ENCODE measurements around the gene MAGEA9. TPM values are rescaled to one million over a fixed set of nuclear protein-coding genes. Genes with fewer than 3 reads are reported as not detected.
"Not testable (repeated sequence)": the region's sequence is repeated elsewhere in the genome, so short reads cannot be mapped to it uniquely, and the experiment has no call there.

The MAGEA9 gene
- total RNA-seq, 1 experiment from 2014 or later, result not detected

GRCh38 chrX:149759824-149760223 lies 21.9 kb upstream of the MAGEA9 start:
- no TSS peak for BruUV-seq (replicated peaks)
- H3K36me3 Mint-ChIP-seq (ENCODE audit: insufficient read depth, unreplicated experiment), result no peaks in the 10 kb centered on the region

GRCh38 chrX:149760965-149761364 lies 20.8 kb upstream of the MAGEA9 start:
- TF ChIP-seq CTCF (IDR thresholded peaks at IDR 0.05; ENCODE audit: unreplicated experiment), result no peak
- Mint-ChIP-seq H3K4me1 (ENCODE audit: low read depth, unreplicated experiment) (no peaks in the 10 kb centered on the region), H3K36me3 (ENCODE audit: insufficient read depth, unreplicated experiment) (no peaks in the 10 kb centered on the region), H3K9me3 (ENCODE audit: low read depth, unreplicated experiment) (no peaks in the 10 kb centered on the region), H3K27me3 (ENCODE audit: unreplicated experiment) (peaks cover 24% of the 10 kb centered on the region), H3K27ac (ENCODE audit: unreplicated experiment) (no peak overlapping the region), H3K4me3 (ENCODE audit: low read depth, unreplicated experiment) (no peak overlapping the region)
- DNase-seq, result no peak
- CTCF ChIA-PET, result no interaction called here
- intact Hi-C loops (cut with micrococcal nuclease; ENCODE audit: unreplicated experiment), result loop anchor here (10.0 kb wide), 1 partner anchor 66 kb away; no protein-coding TSS in a partner anchor
- no TSS peak for BruUV-seq (replicated peaks)

More at GRCh38 chrX:149759824-149760223, 21.9 kb upstream of the MAGEA9 start:
- intact Hi-C loops (cut with micrococcal nuclease; ENCODE audit: unreplicated experiment), result loop anchor here (10.0 kb wide), 1 partner anchor 65 kb away; no protein-coding TSS in a partner anchor
- Mint-ChIP-seq H3K4me3 (ENCODE audit: low read depth, unreplicated experiment) (no peak overlapping the region), H3K27me3 (ENCODE audit: unreplicated experiment) (peaks cover 26% of the 10 kb centered on the region), H3K9me3 (ENCODE audit: low read depth, unreplicated experiment) (no peaks in the 10 kb centered on the region), H3K4me1 (ENCODE audit: low read depth, unreplicated experiment) (no peaks in the 10 kb centered on the region), H3K27ac (ENCODE audit: unreplicated experiment) (no peak overlapping the region)
- no peak for DNase-seq
- no peak for TF ChIP-seq CTCF (IDR thresholded peaks at IDR 0.05; ENCODE audit: unreplicated experiment)
- CTCF ChIA-PET, result no interaction called here

GRCh38 chrX:149761858-149762674 lies 19.7 kb upstream of the MAGEA9 start:
- H3K4me3 Mint-ChIP-seq (ENCODE audit: low read depth, unreplicated experiment); CTCF ChIA-PET; DNase-seq; H3K9me3 Mint-ChIP-seq (ENCODE audit: low read depth, unreplicated experiment); H3K27ac Mint-ChIP-seq (ENCODE audit: unreplicated experiment); H3K36me3 Mint-ChIP-seq (ENCODE audit: insufficient read depth, unreplicated experiment); BruUV-seq (replicated peaks); H3K4me1 Mint-ChIP-seq (ENCODE audit: low read depth, unreplicated experiment): not testable (repeated sequence)
- peaks cover 13% of the 10 kb centered on the region for H3K27me3 Mint-ChIP-seq (ENCODE audit: unreplicated experiment)
- intact Hi-C loops (cut with micrococcal nuclease; ENCODE audit: unreplicated experiment), result loop anchor here (10.0 kb wide), 1 partner anchor 67 kb away; no protein-coding TSS in a partner anchor

- Mint-ChIP-seq H3K36me3 (ENCODE audit: insufficient read depth, unreplicated experiment) (no peaks in the 10 kb centered on the region), H3K4me1 (ENCODE audit: low read depth, unreplicated experiment) (no peaks in the 10 kb centered on the region), H3K9me3 (ENCODE audit: low read depth, unreplicated experiment) (no peaks in the 10 kb centered on the region), H3K27ac (ENCODE audit: unreplicated experiment) (no peak overlapping the region), H3K27me3 (ENCODE audit: unreplicated experiment) (peaks cover 12% of the 10 kb centered on the region), H3K4me3 (ENCODE audit: low read depth, unreplicated experiment) (no peak overlapping the region)
- no peak for DNase-seq
- BruUV-seq (replicated peaks), result no TSS peak
- intact Hi-C loops (cut with micrococcal nuclease; ENCODE audit: unreplicated experiment), result loop anchor here (10.0 kb wide), 1 partner anchor 68 kb away; no protein-coding TSS in a partner anchor
- CTCF ChIA-PET, result no interaction called here
- no peak for TF ChIP-seq CTCF (IDR thresholded peaks at IDR 0.05; ENCODE audit: unreplicated experiment)
Observed at GRCh38 chrX:149762696-149763614, 18.8 kb upstream of the MAGEA9 start.

- DNase-seq; BruUV-seq (replicated peaks); CTCF ChIA-PET; H3K36me3 Mint-ChIP-seq (ENCODE audit: insufficient read depth, unreplicated experiment); intact Hi-C loops (cut with micrococcal nuclease; ENCODE audit: unreplicated experiment); H3K27me3 Mint-ChIP-seq (ENCODE audit: unreplicated experiment); H3K9me3 Mint-ChIP-seq (ENCODE audit: low read depth, unreplicated experiment); H3K4me3 Mint-ChIP-seq (ENCODE audit: low read depth, unreplicated experiment); H3K4me1 Mint-ChIP-seq (ENCODE audit: low read depth, unreplicated experiment); H3K27ac Mint-ChIP-seq (ENCODE audit: unreplicated experiment): not testable (repeated sequence)
Observed at GRCh38 chrX:149770344-149770743, 11.4 kb upstream of the MAGEA9 start.

- DNase-seq; H3K4me3 Mint-ChIP-seq (ENCODE audit: low read depth, unreplicated experiment); H3K27me3 Mint-ChIP-seq (ENCODE audit: unreplicated experiment); H3K4me1 Mint-ChIP-seq (ENCODE audit: low read depth, unreplicated experiment); CTCF ChIA-PET; BruUV-seq (replicated peaks); H3K36me3 Mint-ChIP-seq (ENCODE audit: insufficient read depth, unreplicated experiment); H3K27ac Mint-ChIP-seq (ENCODE audit: unreplicated experiment); H3K9me3 Mint-ChIP-seq (ENCODE audit: low read depth, unreplicated experiment); intact Hi-C loops (cut with micrococcal nuclease; ENCODE audit: unreplicated experiment): not testable (repeated sequence)
Observed at GRCh38 chrX:149773026-149773425, 8.7 kb upstream of the MAGEA9 start.

GRCh38 chrX:149773768-149774167 lies 8.0 kb upstream of the MAGEA9 start, which contains the start of gene HSFX1:
HSFX1 (plus strand) TSS chrX:149774068; CDS start chrX:149774682, 614 bp downstream.
- H3K36me3 Mint-ChIP-seq (ENCODE audit: insufficient read depth, unreplicated experiment); intact Hi-C loops (cut with micrococcal nuclease; ENCODE audit: unreplicated experiment); H3K27ac Mint-ChIP-seq (ENCODE audit: unreplicated experiment); H3K9me3 Mint-ChIP-seq (ENCODE audit: low read depth, unreplicated experiment); CTCF ChIA-PET; DNase-seq; BruUV-seq (replicated peaks); H3K4me1 Mint-ChIP-seq (ENCODE audit: low read depth, unreplicated experiment); H3K27me3 Mint-ChIP-seq (ENCODE audit: unreplicated experiment); H3K4me3 Mint-ChIP-seq (ENCODE audit: low read depth, unreplicated experiment): not testable (repeated sequence)
